Activated CD8-positive, alpha-beta T cell treated with anti-CD3 and anti-CD28 coated beads, Interleukin-2, amount 10 ng/mL, durations not matched to agents 7 days and 5 days (primary cell): ENCODE data around the gene RASAL2. TPM values are rescaled to one million over a fixed set of nuclear protein-coding genes. Genes with fewer than 3 reads are reported as not detected.

Experiments used
- ATAC-seq: fragments of 150-1000 bp; cut with Tn5 transposase; one replicate; pipeline ENCODE4 v1.10.0; 2021; ENCODE audit warnings: moderate library complexity
- CTCF ChIA-PET: fragments of 350-600 bp; sonication (Branson Sonifier 250); formaldehyde crosslinking; loops from one replicate; lab custom pipeline; 2021; ENCODE audit warnings: antibody characterized with exemption; lab: Charles Lee
- POLR2A ChIA-PET: fragments of 350-600 bp; sonication (Branson Sonifier 250); formaldehyde crosslinking; loops from one replicate; lab custom pipeline; 2021; ENCODE audit warnings: antibody characterized with exemption; lab: Charles Lee
- DNase-seq: peaks from one replicate; pipeline ENCODE4 v3.0.0-alpha.2; 2020
- H3K27ac Mint-ChIP-seq: one replicate; pipeline ENCODE4 v1.8.0; 2021; ENCODE audit warnings: mild to moderate bottlenecking, mixed read lengths
- H3K27me3 Mint-ChIP-seq: one replicate; pipeline ENCODE4 v1.8.0; 2021; ENCODE audit warnings: low read depth, mixed read lengths
- H3K36me3 Mint-ChIP-seq: one replicate; pipeline ENCODE4 v1.8.0; 2021; ENCODE audit warnings: low read depth, mixed read lengths
- H3K4me1 Mint-ChIP-seq: one replicate; pipeline ENCODE4 v1.8.0; 2021; ENCODE audit warnings: low read depth, mixed read lengths
- H3K4me3 Mint-ChIP-seq: one replicate; pipeline ENCODE4 v1.8.0; 2021; ENCODE audit warnings: mild to moderate bottlenecking, mixed read lengths
- H3K9me3 Mint-ChIP-seq: one replicate; pipeline ENCODE4 v1.8.0; 2022; ENCODE audit warnings: mixed read lengths; ENCODE audit not compliant: insufficient read depth
- total RNA-seq, 2 experiments: library from RNA; stranded (reverse); gene quantifications; one replicate each; pipeline ENCODE4 v1.2.3, GENCODE V29; 2021

The RASAL2 gene
- total RNA-seq, 2 experiments from 2014 or later, result not detected

GRCh38 chr1:178262120-178262500 is 168.2 kb downstream of the RASAL2 start:
- Mint-ChIP-seq H3K36me3 (no peaks in the 10 kb centered on the region), H3K4me3 (no peak overlapping the region), H3K27me3 (no peaks in the 10 kb centered on the region), H3K9me3 (peaks cover 5% of the 10 kb centered on the region), H3K4me1 (no peaks in the 10 kb centered on the region), H3K27ac (no peak overlapping the region)
- ATAC-seq, result no peak
- POLR2A ChIA-PET, result no interaction called here
- DNase-seq, result no peak
- CTCF ChIA-PET, result no interaction called here

DNA sequence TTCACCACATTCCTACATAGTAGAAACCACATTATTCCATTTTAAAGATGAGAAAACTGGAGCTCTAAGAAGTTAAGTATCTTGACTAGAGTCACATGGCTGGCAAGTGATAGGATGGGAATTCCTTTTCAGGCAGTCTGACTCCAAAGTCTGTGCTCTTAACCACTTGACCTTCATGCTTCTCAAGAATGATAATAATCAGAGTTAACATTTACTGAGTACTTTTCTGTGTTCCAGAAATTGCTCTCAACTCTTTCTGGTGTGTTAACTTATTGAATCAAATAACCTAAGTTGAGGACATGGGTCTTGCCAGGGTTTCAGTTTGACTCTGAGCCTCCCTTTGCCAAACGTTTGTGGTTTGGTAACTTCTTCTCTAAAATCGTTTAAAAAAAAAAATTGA is 169.4 kb downstream of the RASAL2 start:
- DNase-seq (no peak), ATAC-seq (no peak)
- Mint-ChIP-seq H3K4me3 (no peak overlapping the region), H3K27ac (no peak overlapping the region), H3K9me3 (peaks cover 5% of the 10 kb centered on the region), H3K4me1 (no peaks in the 10 kb centered on the region), H3K27me3 (no peaks in the 10 kb centered on the region), H3K36me3 (no peaks in the 10 kb centered on the region)
- ChIA-PET POLR2A (no interaction called here), CTCF (no interaction called here)

DNA sequence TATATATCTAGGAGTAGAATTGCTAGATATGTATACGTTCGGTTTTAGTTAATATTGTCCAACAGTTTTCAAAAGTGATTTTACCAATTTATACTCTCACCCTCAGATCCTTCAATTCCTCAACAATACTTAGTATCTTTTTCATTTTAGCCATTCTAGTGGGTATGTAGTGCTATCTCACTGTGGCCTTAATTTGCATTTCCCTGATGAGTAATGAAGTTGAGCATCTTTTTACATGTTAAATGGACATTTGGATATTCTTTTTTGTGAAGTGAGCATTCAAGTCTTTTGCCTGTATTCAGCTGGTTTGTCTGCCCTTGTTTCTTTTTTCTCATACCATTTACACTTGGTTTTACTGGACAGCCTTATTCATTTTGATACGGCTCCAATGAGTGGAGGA is 172.2 kb downstream of the RASAL2 start:
- POLR2A ChIA-PET, result no interaction called here
- Mint-ChIP-seq H3K4me3 (no peak overlapping the region), H3K27ac (no peak overlapping the region), H3K27me3 (no peaks in the 10 kb centered on the region), H3K9me3 (no peaks in the 10 kb centered on the region), H3K36me3 (no peaks in the 10 kb centered on the region), H3K4me1 (no peaks in the 10 kb centered on the region)
- DNase-seq (no peak), ATAC-seq (no peak)
- CTCF ChIA-PET, result no interaction called here

DNA sequence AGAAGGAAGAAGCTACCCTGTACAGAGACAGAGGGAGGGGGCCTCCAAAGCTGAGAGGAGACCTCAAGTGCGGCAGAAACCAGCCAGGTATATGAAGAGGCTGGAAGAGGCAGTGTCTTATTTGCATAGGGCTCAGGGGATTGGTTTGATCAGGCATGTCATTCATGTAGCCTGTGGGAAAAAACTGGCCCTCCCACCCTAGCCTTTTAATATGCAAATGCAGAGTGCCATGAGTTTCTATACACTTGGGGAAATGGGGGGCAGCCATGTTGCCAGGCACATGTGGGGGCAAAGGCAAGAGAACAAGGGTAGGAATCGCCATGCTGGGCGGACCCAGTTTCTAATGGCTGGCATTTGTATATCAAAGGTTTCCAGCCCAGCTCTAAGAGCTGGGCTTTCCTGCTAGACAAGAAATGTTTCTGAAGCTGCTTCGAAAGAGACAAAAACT is 172.7 kb downstream of the RASAL2 start:
- Mint-ChIP-seq H3K9me3 (no peaks in the 10 kb centered on the region), H3K27me3 (no peaks in the 10 kb centered on the region), H3K27ac (no peak overlapping the region), H3K4me1 (no peaks in the 10 kb centered on the region), H3K36me3 (no peaks in the 10 kb centered on the region), H3K4me3 (no peak overlapping the region)
- ATAC-seq (no peak), DNase-seq (no peak)
- ChIA-PET POLR2A (no interaction called here), CTCF (no interaction called here)

- Mint-ChIP-seq H3K27ac (no peak overlapping the region), H3K9me3 (no peaks in the 10 kb centered on the region), H3K27me3 (no peaks in the 10 kb centered on the region), H3K36me3 (no peaks in the 10 kb centered on the region), H3K4me1 (no peaks in the 10 kb centered on the region), H3K4me3 (no peak overlapping the region)
- CTCF ChIA-PET, result no interaction called here
- ATAC-seq (no peak), DNase-seq (no peak)
- POLR2A ChIA-PET, result no interaction called here
These were observed 173.8 kb downstream of the RASAL2 start for GRCh38 chr1:178267646-178268094.

- POLR2A ChIA-PET, result no interaction called here
- H3K4me3 Mint-ChIP-seq, result no peak overlapping the region
- no peaks in the 10 kb centered on the region for H3K27me3 Mint-ChIP-seq
- CTCF ChIA-PET, result interaction anchor here (0.8 kb wide), 1 partner anchor 39 kb away, joined by 3 read pairs; no protein-coding TSS in a partner anchor
- ATAC-seq (no peak), DNase-seq (no peak)
- H3K9me3 Mint-ChIP-seq, result no peaks in the 10 kb centered on the region
- no peak overlapping the region for H3K27ac Mint-ChIP-seq
- H3K4me1 Mint-ChIP-seq, result no peaks in the 10 kb centered on the region
- no peaks in the 10 kb centered on the region for H3K36me3 Mint-ChIP-seq
These were observed 177.6 kb downstream of the RASAL2 start for GRCh38 chr1:178271471-178271870.

DNA sequence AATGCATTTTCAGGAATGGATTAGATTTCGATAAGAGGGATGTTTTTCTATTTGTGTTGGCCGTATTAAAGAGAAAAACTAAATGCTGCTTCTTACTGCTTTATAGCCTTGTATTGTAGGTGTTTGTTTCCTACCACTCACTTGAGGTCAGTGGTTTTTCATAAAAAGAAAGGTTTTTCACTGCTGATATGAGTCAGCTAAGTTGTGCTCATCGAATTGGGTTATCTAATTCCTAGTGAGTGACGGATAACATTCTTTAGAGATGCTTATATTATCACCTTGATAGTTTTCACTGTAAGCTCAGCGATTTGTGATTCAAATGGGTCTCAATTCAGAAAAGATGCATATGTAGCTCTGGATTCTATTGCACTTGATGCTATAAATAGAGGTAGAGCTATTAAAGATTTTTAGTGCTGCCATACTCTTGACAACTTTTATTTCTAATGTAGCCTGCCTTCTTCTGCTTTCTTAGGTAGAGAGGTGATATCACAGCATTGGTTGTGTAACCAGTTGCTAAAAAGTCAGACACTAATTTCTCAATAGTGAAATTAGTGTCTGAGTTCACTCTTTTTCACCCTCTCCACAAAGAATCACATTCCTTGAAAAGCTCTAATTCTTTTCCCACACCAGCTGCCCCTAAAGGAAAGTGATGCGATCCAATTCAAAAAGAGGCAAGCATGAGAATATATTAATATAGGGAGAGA is 180.0 kb downstream of the RASAL2 start:
- Mint-ChIP-seq H3K27ac (no peak overlapping the region), H3K4me3 (no peak overlapping the region), H3K9me3 (no peaks in the 10 kb centered on the region), H3K4me1 (no peaks in the 10 kb centered on the region), H3K36me3 (no peaks in the 10 kb centered on the region), H3K27me3 (no peaks in the 10 kb centered on the region)
- ChIA-PET CTCF (no interaction called here), POLR2A (no interaction called here)
- ATAC-seq (no peak), DNase-seq (no peak)

DNA sequence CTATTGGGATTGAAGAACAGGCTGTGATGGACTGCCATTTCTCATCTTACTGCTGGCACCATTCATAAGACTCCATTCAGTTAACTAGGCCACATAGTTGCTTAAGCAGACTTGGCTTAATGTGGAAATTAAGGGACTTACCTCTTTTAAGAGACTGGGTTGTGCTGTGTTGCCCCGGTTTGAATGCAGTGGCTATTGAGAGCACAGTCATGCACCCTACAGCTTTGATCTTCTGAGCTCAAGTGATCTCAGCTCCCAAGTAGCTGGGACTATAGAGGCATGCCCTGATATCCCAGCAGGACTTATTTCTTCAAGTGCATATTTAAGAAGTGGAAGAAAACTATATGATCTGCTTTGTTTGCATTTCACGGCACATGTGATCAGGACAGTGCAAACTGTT is 181.1 kb downstream of the RASAL2 start:
- Mint-ChIP-seq H3K4me3 (no peak overlapping the region), H3K9me3 (no peaks in the 10 kb centered on the region), H3K27ac (no peak overlapping the region), H3K4me1 (no peaks in the 10 kb centered on the region), H3K27me3 (no peaks in the 10 kb centered on the region), H3K36me3 (no peaks in the 10 kb centered on the region)
- ChIA-PET CTCF (no interaction called here), POLR2A (no interaction called here)
- DNase-seq (no peak), ATAC-seq (no peak)

GRCh38 chr1:178275553-178275952 is 181.6 kb downstream of the RASAL2 start:
- DNase-seq, result no peak
- Mint-ChIP-seq H3K36me3 (no peaks in the 10 kb centered on the region), H3K4me1 (no peaks in the 10 kb centered on the region), H3K4me3 (no peak overlapping the region), H3K27ac (no peak overlapping the region), H3K9me3 (no peaks in the 10 kb centered on the region), H3K27me3 (no peaks in the 10 kb centered on the region)
- POLR2A ChIA-PET, result no interaction called here
- ATAC-seq, result no peak
- CTCF ChIA-PET, result no interaction called here

GRCh38 chr1:178277793-178278530 is 184.1 kb downstream of the RASAL2 start:
- Mint-ChIP-seq H3K27me3 (no peaks in the 10 kb centered on the region), H3K4me1 (no peaks in the 10 kb centered on the region), H3K9me3 (no peaks in the 10 kb centered on the region), H3K4me3 (no peak overlapping the region), H3K27ac (no peak overlapping the region), H3K36me3 (no peaks in the 10 kb centered on the region)
- DNase-seq (no peak), ATAC-seq (no peak)
- POLR2A ChIA-PET, result no interaction called here
- CTCF ChIA-PET, result no interaction called here

- ChIA-PET CTCF (no interaction called here), POLR2A (no interaction called here)
- Mint-ChIP-seq H3K36me3 (no peaks in the 10 kb centered on the region), H3K27me3 (no peaks in the 10 kb centered on the region), H3K4me1 (no peaks in the 10 kb centered on the region), H3K9me3 (no peaks in the 10 kb centered on the region), H3K27ac (no peak overlapping the region), H3K4me3 (no peak overlapping the region)
- ATAC-seq (no peak), DNase-seq (no peak)
These were observed 185.2 kb downstream of the RASAL2 start for GRCh38 chr1:178278916-178279686.

DNA sequence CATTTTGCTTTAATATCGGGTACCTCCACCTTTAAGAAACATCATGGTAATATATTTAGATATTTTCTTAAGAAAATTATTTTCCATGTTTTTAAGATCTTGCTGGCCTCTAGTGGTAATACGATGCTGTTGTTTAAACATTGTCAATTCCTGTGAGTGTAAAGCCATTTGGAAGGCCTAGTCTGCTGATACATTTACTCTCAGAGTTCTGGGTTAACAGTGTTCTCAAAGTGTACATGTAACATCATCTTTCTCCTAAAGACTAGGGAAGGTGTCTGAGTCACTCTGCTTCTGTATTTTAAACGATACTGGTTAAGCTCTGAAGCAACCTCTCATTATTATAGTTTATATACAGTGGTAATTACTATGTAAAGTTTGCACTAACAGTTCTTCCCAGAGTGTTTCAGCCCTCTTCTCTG is 189.1 kb downstream of the RASAL2 start:
- Mint-ChIP-seq H3K27ac (no peak overlapping the region), H3K4me3 (no peak overlapping the region), H3K4me1 (no peaks in the 10 kb centered on the region), H3K9me3 (no peaks in the 10 kb centered on the region), H3K36me3 (no peaks in the 10 kb centered on the region), H3K27me3 (no peaks in the 10 kb centered on the region)
- CTCF ChIA-PET, result interaction anchor here (0.6 to 1.3 kb wide), 2 partner anchors 22 to 27 kb away, joined by 3 to 6 read pairs; no protein-coding TSS in a partner anchor
- ATAC-seq (no peak), DNase-seq (no peak)
- POLR2A ChIA-PET, result no interaction called here
